WTC11 (cell line): ENCODE results near the gene CHMP1A.

ENCODE experiments used
- TF ChIP-seq, protein P1 (sequence below): fragments of 200-600 bp; IDR thresholded peaks from 2 replicates; pipeline ENCODE4 v1.8.0; 2022; ENCODE audit warnings: antibody characterized with exemption
- TF ChIP-seq, protein P2 (sequence below): sonication (generic); formaldehyde crosslinking; IDR thresholded peaks from 2 replicates; pipeline ENCODE4 v1.8.1; 2023; ENCODE audit warnings: mild to moderate bottlenecking, missing genetic modification reagents, moderate library complexity

DNA sequence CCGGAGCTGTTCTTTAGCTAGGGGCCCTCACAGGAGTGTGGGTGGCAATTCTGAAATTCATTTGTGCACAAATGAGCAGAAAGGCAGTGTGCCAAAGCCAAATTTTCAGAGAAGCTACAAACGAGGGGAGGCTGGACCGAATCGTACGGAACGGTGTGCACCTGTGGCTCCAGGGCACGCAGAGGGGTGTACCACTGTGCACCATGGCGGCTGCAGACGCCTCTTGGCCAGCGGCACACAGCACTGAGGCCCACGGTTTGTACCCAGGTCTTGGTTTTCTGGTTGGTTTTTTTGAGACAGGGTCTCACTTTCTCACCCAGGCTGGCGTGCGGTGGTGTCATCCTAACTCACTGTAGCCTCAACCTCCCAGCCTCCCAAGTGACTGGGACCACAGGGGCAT is 14.9 kb downstream of the CHMP1A start:
- TF ChIP-seq, protein P1, sequence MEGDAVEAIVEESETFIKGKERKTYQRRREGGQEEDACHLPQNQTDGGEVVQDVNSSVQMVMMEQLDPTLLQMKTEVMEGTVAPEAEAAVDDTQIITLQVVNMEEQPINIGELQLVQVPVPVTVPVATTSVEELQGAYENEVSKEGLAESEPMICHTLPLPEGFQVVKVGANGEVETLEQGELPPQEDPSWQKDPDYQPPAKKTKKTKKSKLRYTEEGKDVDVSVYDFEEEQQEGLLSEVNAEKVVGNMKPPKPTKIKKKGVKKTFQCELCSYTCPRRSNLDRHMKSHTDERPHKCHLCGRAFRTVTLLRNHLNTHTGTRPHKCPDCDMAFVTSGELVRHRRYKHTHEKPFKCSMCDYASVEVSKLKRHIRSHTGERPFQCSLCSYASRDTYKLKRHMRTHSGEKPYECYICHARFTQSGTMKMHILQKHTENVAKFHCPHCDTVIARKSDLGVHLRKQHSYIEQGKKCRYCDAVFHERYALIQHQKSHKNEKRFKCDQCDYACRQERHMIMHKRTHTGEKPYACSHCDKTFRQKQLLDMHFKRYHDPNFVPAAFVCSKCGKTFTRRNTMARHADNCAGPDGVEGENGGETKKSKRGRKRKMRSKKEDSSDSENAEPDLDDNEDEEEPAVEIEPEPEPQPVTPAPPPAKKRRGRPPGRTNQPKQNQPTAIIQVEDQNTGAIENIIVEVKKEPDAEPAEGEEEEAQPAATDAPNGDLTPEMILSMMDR = no peak
- TF ChIP-seq, protein P2, sequence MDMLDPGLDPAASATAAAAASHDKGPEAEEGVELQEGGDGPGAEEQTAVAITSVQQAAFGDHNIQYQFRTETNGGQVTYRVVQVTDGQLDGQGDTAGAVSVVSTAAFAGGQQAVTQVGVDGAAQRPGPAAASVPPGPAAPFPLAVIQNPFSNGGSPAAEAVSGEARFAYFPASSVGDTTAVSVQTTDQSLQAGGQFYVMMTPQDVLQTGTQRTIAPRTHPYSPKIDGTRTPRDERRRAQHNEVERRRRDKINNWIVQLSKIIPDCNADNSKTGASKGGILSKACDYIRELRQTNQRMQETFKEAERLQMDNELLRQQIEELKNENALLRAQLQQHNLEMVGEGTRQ (CRISPR knock-in tag) = no peak
